Fibroblast of the aortic adventitia (primary cell): ENCODE results near the gene ZC3H11A. TPM values are rescaled to one million over a fixed set of nuclear protein-coding genes. Genes with fewer than 3 reads are reported as not detected.
"Not testable (repeated sequence)": the region's sequence is repeated elsewhere in the genome, so short reads cannot be mapped to it uniquely, and the experiment has no call there.

Experiments used
- DNase-seq: peaks from one replicate; pipeline ENCODE4 v3.0.0-alpha.2; 2010; ENCODE audit warnings: low read depth
- H3K4me3 ChIP-seq: 2 replicates; pipeline ENCODE4 v1.5.1; 2011; ENCODE audit warnings: low read depth, mild to moderate bottlenecking, control low read depth, low read length, moderate library complexity
- total RNA-seq: library from RNA; depleted of rRNA; stranded (reverse); fragments of >200 nt; gene quantifications from 2 replicates; pipeline ENCODE4 v1.2.3, GENCODE V29; 2012; ENCODE audit warnings: low replicate concordance
- TF ChIP-seq, protein P1 (sequence below): IDR thresholded peaks from 2 replicates; pipeline ENCODE4 v1.5.1; 2011; ENCODE audit warnings: mild to moderate bottlenecking, low read length, control low read depth, inconsistent platforms; ENCODE audit not compliant: insufficient read depth

ZC3H11A gene
- total RNA-seq, 1 donor = 108 TPM

DNA sequence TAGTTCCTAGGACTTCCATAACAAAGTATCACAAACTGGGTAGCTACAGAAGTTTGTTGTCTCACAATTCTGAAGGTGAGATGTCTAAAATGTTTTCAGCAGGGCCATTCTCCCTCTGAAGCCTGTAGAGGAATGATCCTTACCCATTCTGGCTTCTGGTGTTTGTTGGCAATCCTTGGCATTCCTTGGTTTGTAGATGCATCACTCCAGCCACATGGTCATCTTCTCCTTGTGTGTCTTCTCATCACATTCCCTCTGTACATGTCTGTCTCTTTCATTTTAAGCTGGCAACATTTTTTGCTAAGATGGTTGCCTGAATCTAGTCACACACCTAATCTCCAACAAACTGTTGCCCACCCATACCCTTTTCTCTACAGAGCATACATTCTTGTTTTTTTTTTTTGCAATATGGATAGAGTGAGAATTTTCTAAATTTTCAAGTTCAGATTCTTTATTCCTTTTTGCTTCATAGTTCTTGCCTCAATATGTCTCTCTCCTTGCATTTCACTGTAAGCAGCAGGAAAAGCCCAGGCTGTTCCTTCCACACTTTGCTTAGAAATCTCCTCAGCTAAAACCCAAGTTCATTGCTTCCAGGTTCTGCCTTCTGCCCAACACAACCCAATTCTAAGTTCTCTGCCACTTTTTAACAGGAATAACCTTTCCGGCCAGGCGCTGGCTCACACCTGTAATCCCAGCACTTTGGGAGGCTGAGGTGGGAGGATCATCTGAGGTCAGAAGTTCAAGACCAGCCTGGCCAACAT lies 18.3 kb downstream of the ZC3H11A start:
- TF ChIP-seq, protein P1, sequence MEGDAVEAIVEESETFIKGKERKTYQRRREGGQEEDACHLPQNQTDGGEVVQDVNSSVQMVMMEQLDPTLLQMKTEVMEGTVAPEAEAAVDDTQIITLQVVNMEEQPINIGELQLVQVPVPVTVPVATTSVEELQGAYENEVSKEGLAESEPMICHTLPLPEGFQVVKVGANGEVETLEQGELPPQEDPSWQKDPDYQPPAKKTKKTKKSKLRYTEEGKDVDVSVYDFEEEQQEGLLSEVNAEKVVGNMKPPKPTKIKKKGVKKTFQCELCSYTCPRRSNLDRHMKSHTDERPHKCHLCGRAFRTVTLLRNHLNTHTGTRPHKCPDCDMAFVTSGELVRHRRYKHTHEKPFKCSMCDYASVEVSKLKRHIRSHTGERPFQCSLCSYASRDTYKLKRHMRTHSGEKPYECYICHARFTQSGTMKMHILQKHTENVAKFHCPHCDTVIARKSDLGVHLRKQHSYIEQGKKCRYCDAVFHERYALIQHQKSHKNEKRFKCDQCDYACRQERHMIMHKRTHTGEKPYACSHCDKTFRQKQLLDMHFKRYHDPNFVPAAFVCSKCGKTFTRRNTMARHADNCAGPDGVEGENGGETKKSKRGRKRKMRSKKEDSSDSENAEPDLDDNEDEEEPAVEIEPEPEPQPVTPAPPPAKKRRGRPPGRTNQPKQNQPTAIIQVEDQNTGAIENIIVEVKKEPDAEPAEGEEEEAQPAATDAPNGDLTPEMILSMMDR = no peak
- H3K4me3 ChIP-seq = no peak overlapping the region

GRCh38 chr1:203818399-203818798 lies 23.0 kb downstream of the ZC3H11A start:
- TF ChIP-seq, protein P1 = no peak
- no peak overlapping the region for H3K4me3 ChIP-seq
- no peak for DNase-seq

More for the DNA sequence above, 18.3 kb downstream of the ZC3H11A start:
- no peak for DNase-seq

DNA sequence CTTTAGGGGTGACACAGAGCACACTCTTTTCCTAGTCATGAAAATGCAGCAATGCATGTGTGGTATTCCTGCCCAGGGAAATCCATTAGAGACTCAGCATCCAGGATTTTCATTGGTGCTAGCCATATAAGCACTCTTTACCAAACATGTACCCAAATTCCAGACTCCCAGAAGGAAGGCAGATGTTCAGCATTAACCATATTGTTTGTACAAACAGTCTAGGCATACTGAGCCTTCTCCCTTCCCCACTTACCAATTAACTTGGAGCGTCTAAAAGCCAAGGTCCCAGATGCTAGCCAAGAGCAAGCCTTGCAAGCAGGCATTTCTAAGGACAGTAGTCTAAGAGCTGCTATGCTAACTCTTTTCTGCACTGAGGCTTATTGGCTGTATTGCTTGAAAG lies 27.9 kb downstream of the ZC3H11A start:
- DNase-seq = no peak
- no peak overlapping the region for H3K4me3 ChIP-seq
- TF ChIP-seq, protein P1 = no peak

DNA sequence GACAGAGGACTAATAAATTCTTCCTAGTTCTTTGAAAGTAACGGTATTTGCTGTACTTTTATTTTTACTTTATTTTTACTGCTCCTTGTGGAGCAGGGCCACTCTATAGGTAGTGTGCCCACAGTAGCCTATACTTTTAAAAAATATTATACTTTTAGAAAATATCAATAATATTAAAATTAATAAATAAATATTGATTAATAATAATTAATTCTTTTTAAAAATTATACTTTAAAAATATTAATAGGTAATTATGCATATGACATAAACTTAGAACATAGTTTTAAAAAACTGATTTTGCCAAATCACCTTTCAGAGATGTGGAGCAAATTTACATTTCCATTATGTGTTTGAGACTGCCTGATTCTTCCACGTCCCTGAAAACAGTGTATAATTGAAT lies 30.8 kb downstream of the ZC3H11A start:
- H3K4me3 ChIP-seq = no peak overlapping the region
- no peak for DNase-seq
- TF ChIP-seq, protein P1 = no peak

GRCh38 chr1:203828002-203828401 lies 32.6 kb downstream of the ZC3H11A start:
- H3K4me3 ChIP-seq = no peak overlapping the region
- TF ChIP-seq, protein P1 = no peak
- no peak for DNase-seq

DNA sequence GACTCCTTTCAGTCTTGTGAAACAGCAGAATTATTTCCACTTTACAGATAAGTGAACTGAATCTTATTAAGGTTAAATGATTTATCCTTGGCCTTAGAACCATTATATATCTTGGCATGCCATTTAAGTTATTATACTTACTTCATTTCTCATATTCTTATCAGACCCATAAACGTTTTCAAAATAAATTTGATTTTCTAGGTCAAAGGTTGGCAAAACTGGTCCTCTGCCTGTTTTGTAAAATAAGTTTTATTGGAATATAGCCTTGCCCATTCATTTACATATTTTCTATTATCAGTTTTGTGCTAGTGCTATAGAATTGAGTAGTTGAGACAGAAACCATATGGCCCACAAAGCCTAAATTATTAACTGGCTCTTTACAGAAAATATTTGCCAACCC lies 33.1 kb downstream of the ZC3H11A start:
- TF ChIP-seq, protein P1 = no peak

GRCh38 chr1:203829247-203829646 lies 33.8 kb downstream of the ZC3H11A start:
- DNase-seq = peak; percentile 28
- not testable (repeated sequence) for H3K4me3 ChIP-seq

More for the DNA sequence above, 33.1 kb downstream of the ZC3H11A start:
- H3K4me3 ChIP-seq = no peak overlapping the region
- DNase-seq = peak; percentile 5
